Measurements from ENCODE around the gene DUSP22. TPM values are rescaled to one million over a fixed set of nuclear protein-coding genes. Genes with fewer than 3 reads are reported as not detected.

The DUSP22 gene
- total and polyA plus RNA-seq, 2 of the 8 experiments (the other 6 are each of a cell fraction or from before 2014, with no cell fraction given), result 15.5 to 32.4 TPM

- no peak overlapping the region for H4K8ac ChIP-seq (ENCODE audit: extremely low read depth, insufficient read depth, low read length)
- H3K27me3 ChIP-seq (replicated peaks in 1 of 4; ENCODE audit: control insufficient read depth in 3 of 4, extremely low read depth in 1 of 4, insufficient read depth in 3 of 4, low read length in 3 of 4), result no peaks in the 10 kb centered on the region; a peak in 2 of 7 replicates
- H3K9ac ChIP-seq (replicated peaks in 1 of 4; ENCODE audit: extremely low read depth in 1 of 4, low read depth in 3 of 4, low read length in 3 of 4), result no peak overlapping the region
- H3K23ac ChIP-seq (ENCODE audit: insufficient read length), result no peak overlapping the region
- H3K27ac ChIP-seq (ENCODE audit: low read depth, low read length), result no peak overlapping the region
- no peaks in the 10 kb centered on the region; the same call in 1 of the 2 replicates for H3K23me2 ChIP-seq (ENCODE audit: low read depth, low read length)
- ChIA-PET CTCF (ENCODE audit: partially characterized antibody) (interaction anchor here (0.6 to 1.2 kb wide), 2 partner anchors 12 to 17 kb away, joined by 3 to 4 read pairs; no protein-coding TSS in a partner anchor), POLR2A (ENCODE audit: partially characterized antibody) (no interaction called here)
- H2AFZ ChIP-seq (ENCODE audit: low read length), result no peak overlapping the region
- H4K91ac ChIP-seq (replicated peaks; ENCODE audit: insufficient read length, low read length), result no peak overlapping the region
- no peak overlapping the region for H3K4me2 ChIP-seq (ENCODE audit: insufficient read depth in 1 of 2, low read depth in 2 of 2, low read length in 2 of 2)
- no peak overlapping the region for H2BK120ac ChIP-seq (replicated peaks; ENCODE audit: low read depth, low read length)
- H3K14ac ChIP-seq (ENCODE audit: insufficient read length), result no peak overlapping the region
- no peaks in the 10 kb centered on the region; a peak in 1 of 8 replicates for H3K36me3 ChIP-seq (ENCODE audit: control insufficient read depth in 2 of 4, insufficient read depth in 4 of 4, low read length in 3 of 4)
- no peak overlapping the region for H2BK12ac ChIP-seq (ENCODE audit: low read depth, low read length)
- H3K4me3 ChIP-seq (ENCODE audit: extremely low read depth in 1 of 4, insufficient read depth in 2 of 4, low read depth in 3 of 4, low read length in 4 of 4), result no peak overlapping the region
- H2BK5ac ChIP-seq (ENCODE audit: low read depth, low read length), result no peak overlapping the region
- H3K18ac ChIP-seq (ENCODE audit: extremely low read depth, low read length), result no peak overlapping the region
- FAIRE-seq (no peak), DNase-seq (ENCODE audit: low read depth in 1 of 2, low spot score in 2 of 2) (no peak)
- H3K56ac ChIP-seq (replicated peaks; ENCODE audit: insufficient read length, low read depth, low read length), result no peak overlapping the region
- H3K79me1 ChIP-seq (ENCODE audit: low read depth, low read length), result peaks cover 3% of the 10 kb centered on the region; the same call in 1 of the 2 replicates
- H3K4ac ChIP-seq (replicated peaks; ENCODE audit: insufficient read length, low read depth, low read length), result no peak overlapping the region
- no peak overlapping the region for H2BK20ac ChIP-seq (ENCODE audit: low read length)
- H3K9me3 ChIP-seq (ENCODE audit: insufficient read depth in 2 of 2, low read depth in 1 of 2, low read length in 1 of 2), result peaks cover 48 to 76% of the 10 kb centered on the region in 2 experiments
- H4K5ac ChIP-seq (ENCODE audit: insufficient read length, low read depth, low read length), result no peak overlapping the region
- H3K79me2 ChIP-seq (ENCODE audit: control insufficient read depth in 1 of 2, insufficient read depth in 2 of 2, low read length in 2 of 2), result no peaks in the 10 kb centered on the region
- no peaks in the 10 kb centered on the region for H3K4me1 ChIP-seq (replicated peaks in 1 of 4; ENCODE audit: control insufficient read depth in 3 of 4, insufficient read depth in 4 of 4, low read length in 3 of 4)
- WGBS, 2 experiments (ENCODE audit: extremely low coverage in 1 of 2, insufficient coverage in 1 of 2, insufficient read length in 1 of 2, insufficient replicate concordance in 2 of 2, low coverage in 1 of 2, low lambda C conversion rate in 2 of 2, missing lambda C conversion rate in 1 of 2), result 89% methylated on average over 20 of the region's 20 CpGs; no CpG with 5 or more reads in 1 of the 2 experiments
- no peak overlapping the region for H2BK15ac ChIP-seq (ENCODE audit: low read length)
- peaks cover 0 to 4% of the 10 kb centered on the region in 2 experiments for H4K20me1 ChIP-seq (replicated peaks in 1 of 2; ENCODE audit: control insufficient read depth in 1 of 2, insufficient read depth in 2 of 2, low read length in 2 of 2)
- no peak overlapping the region for H2AK5ac ChIP-seq (ENCODE audit: low read depth, low read length)
- no peak for TF ChIP-seq EGR1 (IDR thresholded peaks at IDR 0.05; ENCODE audit: borderline replicate concordance, low read depth, low read length)
- TF ChIP-seq RBBP5 (IDR thresholded peaks at IDR 0.05; ENCODE audit: borderline replicate concordance, low read depth, low read length), result no peak
- TF ChIP-seq BRCA1 (IDR thresholded peaks at IDR 0.05; ENCODE audit: low read depth, low read length), result no peak
- TF ChIP-seq SP4 (IDR thresholded peaks at IDR 0.05; ENCODE audit: low read length), result no peak
- no peak for TF ChIP-seq SAP30 (IDR thresholded peaks at IDR 0.05; ENCODE audit: insufficient read depth, insufficient replicate concordance, low read length)
- TF ChIP-seq GABPA (IDR thresholded peaks at IDR 0.05; ENCODE audit: borderline replicate concordance, insufficient read depth, low read length), result no peak
- TF ChIP-seq SIX5 (IDR thresholded peaks at IDR 0.05; ENCODE audit: low read depth, low read length), result no peak
- TF ChIP-seq YY1 (IDR thresholded peaks at IDR 0.05; ENCODE audit: low read depth, low read length), result no peak
- TF ChIP-seq SIN3A (conservative IDR thresholded peaks at IDR 0.05 in 1 of 2, IDR thresholded peaks at IDR 0.05 in 1 of 2; ENCODE audit: low read depth in 1 of 2, low read length in 2 of 2), result no peak
- no peak for TF ChIP-seq KDM4A (IDR thresholded peaks at IDR 0.05; ENCODE audit: low read depth, low read length, severe bottlenecking)
- no peak for TF ChIP-seq CEBPB (IDR thresholded peaks at IDR 0.05; ENCODE audit: low read depth, low read length)
- no peak for TF ChIP-seq POU5F1 (IDR thresholded peaks at IDR 0.05; ENCODE audit: low read depth, low read length)
- no peak for TF ChIP-seq ASH2L (IDR thresholded peaks at IDR 0.05; ENCODE audit: low read length)
Observed at GRCh38 chr6:343960-344815, 51.9 kb downstream of the DUSP22 start.
